Nephron (organoid): Measurements from ENCODE around the gene PIK3R1.

ENCODE experiments used
- H3K27ac Mint-ChIP-seq, 3 experiments: 2 replicates each; pipeline ENCODE4 v1.8.0; 2020; ENCODE audit warnings: mixed read lengths in 3 of 3, mild to moderate bottlenecking in 2 of 3, moderate library complexity in 1 of 3
- H3K27me3 Mint-ChIP-seq: 2 replicates; pipeline ENCODE4 v1.8.0; 2021; ENCODE audit warnings: low read depth, mild to moderate bottlenecking, moderate library complexity, mixed read lengths
- H3K36me3 Mint-ChIP-seq: 2 replicates; pipeline ENCODE4 v1.8.0; 2020; ENCODE audit warnings: low read depth, mixed read lengths
- H3K4me1 Mint-ChIP-seq: 2 replicates; pipeline ENCODE4 v1.8.0; 2020; ENCODE audit warnings: mixed read lengths
- H3K4me3 Mint-ChIP-seq, 3 experiments: 2 replicates each; pipeline ENCODE4 v1.8.0; 2020; ENCODE audit warnings: mild to moderate bottlenecking in 3 of 3, mixed read lengths in 3 of 3, moderate library complexity in 2 of 3
- H3K9me3 Mint-ChIP-seq: 2 replicates; pipeline ENCODE4 v1.8.0; 2020; ENCODE audit warnings: mixed read lengths
- TF ChIP-seq, protein P1 (sequence below), 3 experiments: fragments of 200-600 bp; sonication (generic); IDR thresholded peaks; one replicate each; pipeline ENCODE4 v1.5.0; 2021; ENCODE audit warnings: antibody characterized with exemption in 3 of 3; ENCODE audit not compliant: unreplicated experiment in 3 of 3

Gene PIK3R1

GRCh38 chr5:68243681-68244080, 28.1 kb downstream of the PIK3R1 start:
- TF ChIP-seq, protein P1, sequence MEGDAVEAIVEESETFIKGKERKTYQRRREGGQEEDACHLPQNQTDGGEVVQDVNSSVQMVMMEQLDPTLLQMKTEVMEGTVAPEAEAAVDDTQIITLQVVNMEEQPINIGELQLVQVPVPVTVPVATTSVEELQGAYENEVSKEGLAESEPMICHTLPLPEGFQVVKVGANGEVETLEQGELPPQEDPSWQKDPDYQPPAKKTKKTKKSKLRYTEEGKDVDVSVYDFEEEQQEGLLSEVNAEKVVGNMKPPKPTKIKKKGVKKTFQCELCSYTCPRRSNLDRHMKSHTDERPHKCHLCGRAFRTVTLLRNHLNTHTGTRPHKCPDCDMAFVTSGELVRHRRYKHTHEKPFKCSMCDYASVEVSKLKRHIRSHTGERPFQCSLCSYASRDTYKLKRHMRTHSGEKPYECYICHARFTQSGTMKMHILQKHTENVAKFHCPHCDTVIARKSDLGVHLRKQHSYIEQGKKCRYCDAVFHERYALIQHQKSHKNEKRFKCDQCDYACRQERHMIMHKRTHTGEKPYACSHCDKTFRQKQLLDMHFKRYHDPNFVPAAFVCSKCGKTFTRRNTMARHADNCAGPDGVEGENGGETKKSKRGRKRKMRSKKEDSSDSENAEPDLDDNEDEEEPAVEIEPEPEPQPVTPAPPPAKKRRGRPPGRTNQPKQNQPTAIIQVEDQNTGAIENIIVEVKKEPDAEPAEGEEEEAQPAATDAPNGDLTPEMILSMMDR (IDR thresholded peaks at IDR 0.05; ENCODE audit: unreplicated experiment in 3 of 3) = no peak
- peaks cover 69% of the 10 kb centered on the region for H3K4me1 Mint-ChIP-seq
- H3K27me3 Mint-ChIP-seq = no peaks in the 10 kb centered on the region
- peaks cover 19% of the 10 kb centered on the region for H3K36me3 Mint-ChIP-seq
- peak overlapping the region; percentile 88 to 95 (median 93) for H3K27ac Mint-ChIP-seq
- H3K9me3 Mint-ChIP-seq = no peaks in the 10 kb centered on the region
- H3K4me3 Mint-ChIP-seq = no peak overlapping the region

DNA sequence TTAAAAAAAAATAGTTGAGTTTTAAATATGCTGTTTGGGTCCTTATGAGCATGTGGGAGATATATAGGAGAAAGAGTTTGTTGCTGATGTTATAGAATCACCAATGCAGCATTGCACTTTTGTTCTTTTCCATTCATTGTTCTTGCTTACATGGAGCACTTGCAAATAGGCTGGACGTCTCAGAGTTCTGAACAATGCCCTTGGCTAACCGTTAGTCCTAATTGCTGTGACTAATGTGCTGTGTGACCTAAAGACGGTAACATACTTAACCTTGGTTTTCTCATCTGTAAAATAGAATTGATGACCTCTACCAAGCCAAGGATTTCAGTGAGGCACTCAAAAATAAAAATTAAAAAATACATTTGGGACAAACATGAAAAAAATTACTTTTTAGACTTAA, 29.8 kb downstream of the PIK3R1 start:
- Mint-ChIP-seq H3K27ac (peak overlapping the region in 1 of 3 experiments; percentile 75), H3K4me1 (peaks cover 72% of the 10 kb centered on the region), H3K4me3 (no peak overlapping the region), H3K36me3 (peaks cover 19% of the 10 kb centered on the region), H3K9me3 (no peaks in the 10 kb centered on the region), H3K27me3 (no peaks in the 10 kb centered on the region)
- TF ChIP-seq, protein P1 (IDR thresholded peaks at IDR 0.05; ENCODE audit: unreplicated experiment in 3 of 3) = no peak

DNA sequence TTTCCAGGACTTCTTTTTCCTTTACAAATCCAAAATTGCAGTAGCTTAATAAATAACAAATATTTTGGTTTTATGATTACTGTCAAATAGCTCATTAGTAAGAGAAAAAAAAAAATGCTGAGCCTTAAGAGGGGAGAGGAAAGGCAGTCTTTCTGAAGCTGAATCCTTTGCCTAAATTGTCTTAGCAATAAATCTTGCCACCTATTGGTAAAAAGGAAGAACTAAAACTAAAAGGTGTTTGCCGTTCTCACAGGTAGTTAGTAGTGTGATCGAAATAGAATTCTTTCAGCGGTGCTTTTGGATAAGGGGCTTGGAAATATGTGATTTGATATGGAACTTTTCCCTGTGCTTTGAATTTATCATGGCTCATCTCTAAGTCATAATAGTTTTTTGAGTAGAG, 31.2 kb downstream of the PIK3R1 start:
- no peaks in the 10 kb centered on the region for H3K9me3 Mint-ChIP-seq
- TF ChIP-seq, protein P1 (IDR thresholded peaks at IDR 0.05; ENCODE audit: unreplicated experiment in 3 of 3) = no peak

GRCh38 chr5:68247627-68248026, 32.1 kb downstream of the PIK3R1 start:
- TF ChIP-seq, protein P1 (IDR thresholded peaks at IDR 0.05; ENCODE audit: unreplicated experiment in 3 of 3) = no peak
- no peak overlapping the region for H3K27ac Mint-ChIP-seq
- no peaks in the 10 kb centered on the region for H3K27me3 Mint-ChIP-seq
- no peak overlapping the region for H3K4me3 Mint-ChIP-seq
- H3K9me3 Mint-ChIP-seq = no peaks in the 10 kb centered on the region
- H3K36me3 Mint-ChIP-seq = peaks cover 14% of the 10 kb centered on the region
- peaks cover 76% of the 10 kb centered on the region for H3K4me1 Mint-ChIP-seq

More for the DNA sequence above, 31.2 kb downstream of the PIK3R1 start:
- Mint-ChIP-seq H3K4me3 (no peak overlapping the region), H3K4me1 (peaks cover 76% of the 10 kb centered on the region), H3K27me3 (no peaks in the 10 kb centered on the region), H3K36me3 (peaks cover 19% of the 10 kb centered on the region), H3K27ac (no peak overlapping the region)

DNA sequence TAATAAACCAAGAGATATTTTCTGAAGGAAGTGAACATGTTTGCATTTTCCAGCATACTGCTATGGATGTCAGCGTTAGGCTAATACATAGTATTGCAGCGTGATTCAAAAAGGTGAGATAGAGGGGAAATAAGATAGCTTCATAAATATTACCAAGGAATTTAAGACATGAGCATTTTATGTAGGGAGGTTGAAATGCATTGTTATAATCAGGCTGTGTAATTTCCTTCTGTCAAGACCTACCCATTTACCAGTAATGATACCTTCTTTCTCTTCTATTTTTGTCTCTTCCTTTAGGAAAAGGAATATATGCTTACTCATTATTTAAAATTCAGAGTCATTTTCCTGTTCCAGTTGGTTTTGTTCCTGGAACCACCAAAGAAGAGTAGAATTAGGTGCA, 33.3 kb downstream of the PIK3R1 start:
- Mint-ChIP-seq H3K27me3 (no peaks in the 10 kb centered on the region), H3K9me3 (no peaks in the 10 kb centered on the region), H3K27ac (peak overlapping the region in 2 of 3 experiments; percentile 21 to 70), H3K36me3 (peaks cover 7% of the 10 kb centered on the region), H3K4me1 (peaks cover 76% of the 10 kb centered on the region), H3K4me3 (no peak overlapping the region)
- TF ChIP-seq, protein P1 (IDR thresholded peaks at IDR 0.05; ENCODE audit: unreplicated experiment in 3 of 3) = no peak

DNA sequence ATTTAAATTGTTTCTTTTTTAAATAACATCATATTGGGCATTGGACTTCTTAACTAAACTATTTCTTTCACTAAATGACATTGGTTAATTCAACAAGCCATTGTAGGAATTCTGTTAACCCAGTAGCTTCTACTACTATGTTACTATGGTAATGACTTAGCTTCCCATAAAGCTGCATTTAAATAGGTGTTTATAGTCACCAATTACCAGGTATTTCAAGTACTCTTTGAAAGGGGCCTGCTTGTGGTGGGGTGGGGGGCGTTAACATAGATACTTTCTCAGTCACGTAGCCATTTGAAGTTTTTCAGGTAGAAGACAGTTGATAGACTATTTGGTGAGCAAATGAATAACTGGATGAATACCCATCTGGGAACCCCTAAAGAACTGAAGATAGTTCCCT, 34.0 kb downstream of the PIK3R1 start:
- no peaks in the 10 kb centered on the region for H3K9me3 Mint-ChIP-seq
- H3K36me3 Mint-ChIP-seq = peaks cover 5% of the 10 kb centered on the region
- TF ChIP-seq, protein P1 (IDR thresholded peaks at IDR 0.05; ENCODE audit: unreplicated experiment in 3 of 3) = no peak
- peak overlapping the region; percentile 21 to 76 (median 57) for H3K27ac Mint-ChIP-seq
- H3K27me3 Mint-ChIP-seq = no peaks in the 10 kb centered on the region
- H3K4me1 Mint-ChIP-seq = peaks cover 78% of the 10 kb centered on the region
- H3K4me3 Mint-ChIP-seq = no peak overlapping the region
